Lower leg skin (tissue), 3 donors: ENCODE data around the gene PRDM11.

Experiments
- POLR2A ChIP-seq, 2 donors: fragments of 450-650 bp; IDR thresholded peaks; one replicate each; pipeline ENCODE4 v1.6.1; 2016 to 2017; ENCODE audit warnings: antibody characterized with exemption in 2 of 2, mild to moderate bottlenecking in 1 of 2, moderate library complexity in 1 of 2
- TF ChIP-seq, protein P1 (sequence below), 3 donors: fragments of 450-650 bp; IDR thresholded peaks; one replicate each; pipeline ENCODE4 v1.5.1; 2016; ENCODE audit warnings: antibody characterized with exemption in 3 of 3, mild to moderate bottlenecking in 3 of 3, moderate library complexity in 2 of 3

DNA sequence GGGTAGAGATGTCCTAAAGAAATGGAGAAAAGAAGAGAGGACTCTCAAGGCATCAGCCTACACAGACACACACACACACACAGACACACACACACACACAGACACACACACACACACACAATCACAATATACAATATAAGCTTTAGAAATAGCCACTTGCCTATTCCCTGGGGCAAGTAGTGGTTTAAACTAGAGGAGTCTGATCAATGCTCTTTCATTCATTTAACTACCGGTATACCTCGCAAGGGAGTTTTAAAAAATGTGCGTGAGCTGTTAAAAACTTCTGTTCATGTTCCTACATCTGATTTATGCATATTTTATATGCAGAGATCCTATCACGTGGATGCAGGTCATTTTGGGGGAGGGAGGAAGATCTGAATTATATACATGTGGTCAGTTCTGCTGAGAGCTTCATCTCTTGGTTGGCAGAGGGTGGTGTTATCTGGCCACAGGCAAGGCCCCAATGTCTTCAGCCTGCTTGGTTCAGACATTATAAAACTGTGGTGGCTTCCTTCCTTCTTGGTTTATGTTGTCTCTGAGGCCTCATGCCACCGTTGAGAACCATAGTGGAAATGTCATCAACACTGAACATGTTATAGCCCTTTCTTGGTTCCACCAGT, 83.1 kb downstream of the PRDM11 start:
- TF ChIP-seq, protein P1, sequence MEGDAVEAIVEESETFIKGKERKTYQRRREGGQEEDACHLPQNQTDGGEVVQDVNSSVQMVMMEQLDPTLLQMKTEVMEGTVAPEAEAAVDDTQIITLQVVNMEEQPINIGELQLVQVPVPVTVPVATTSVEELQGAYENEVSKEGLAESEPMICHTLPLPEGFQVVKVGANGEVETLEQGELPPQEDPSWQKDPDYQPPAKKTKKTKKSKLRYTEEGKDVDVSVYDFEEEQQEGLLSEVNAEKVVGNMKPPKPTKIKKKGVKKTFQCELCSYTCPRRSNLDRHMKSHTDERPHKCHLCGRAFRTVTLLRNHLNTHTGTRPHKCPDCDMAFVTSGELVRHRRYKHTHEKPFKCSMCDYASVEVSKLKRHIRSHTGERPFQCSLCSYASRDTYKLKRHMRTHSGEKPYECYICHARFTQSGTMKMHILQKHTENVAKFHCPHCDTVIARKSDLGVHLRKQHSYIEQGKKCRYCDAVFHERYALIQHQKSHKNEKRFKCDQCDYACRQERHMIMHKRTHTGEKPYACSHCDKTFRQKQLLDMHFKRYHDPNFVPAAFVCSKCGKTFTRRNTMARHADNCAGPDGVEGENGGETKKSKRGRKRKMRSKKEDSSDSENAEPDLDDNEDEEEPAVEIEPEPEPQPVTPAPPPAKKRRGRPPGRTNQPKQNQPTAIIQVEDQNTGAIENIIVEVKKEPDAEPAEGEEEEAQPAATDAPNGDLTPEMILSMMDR (IDR thresholded peaks at IDR 0.05): no peak
- no peak for TF ChIP-seq POLR2A (IDR thresholded peaks at IDR 0.05)
